ENCODE data around the gene CCDC107.

- TF ChIP-seq CTCF (IDR thresholded peaks at IDR 0.05): no peak
- TF ChIP-seq POLR2A (IDR thresholded peaks at IDR 0.05): no peak
These were observed 41.9 kb downstream of the CCDC107 start for GRCh38 chr9:35700031-35700430.
